ENCODE results near the gene FAM117B. TPM values are rescaled to one million over a fixed set of nuclear protein-coding genes. Genes with fewer than 3 reads are reported as not detected.

FAM117B gene
- total RNA-seq, 1 donor from 2014 or later = 28.9 TPM

DNA sequence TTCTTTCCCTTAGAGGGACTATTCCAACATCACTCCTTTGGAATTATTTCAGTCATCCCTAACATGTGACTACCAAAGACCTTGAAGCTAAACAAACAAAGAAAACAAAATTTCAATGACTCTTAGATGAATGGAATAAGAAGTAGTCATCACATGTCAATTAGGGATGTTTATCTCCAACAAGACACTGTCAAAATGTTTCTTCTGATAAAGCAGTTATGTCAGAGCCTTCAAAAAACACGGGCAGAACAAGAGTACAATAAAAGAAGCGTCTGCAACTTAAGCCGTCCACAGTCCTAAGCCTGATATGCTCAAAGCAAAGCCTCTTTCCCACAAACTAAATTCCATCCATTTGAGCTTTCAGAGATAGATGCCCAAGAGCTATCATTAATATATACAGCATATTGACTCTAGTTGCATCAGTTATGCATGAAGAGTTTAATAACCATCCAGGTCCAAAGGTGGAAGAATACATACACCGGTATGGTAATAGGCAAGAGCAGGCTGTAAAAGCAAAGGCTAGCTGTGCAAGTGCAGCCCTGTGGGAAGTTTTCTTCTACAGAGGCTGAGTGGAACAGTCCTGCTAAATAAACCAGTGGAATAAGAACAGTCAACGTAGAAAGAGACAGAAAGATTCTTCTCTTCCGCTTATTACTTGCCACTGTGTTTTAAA is 138.7 kb downstream of the FAM117B start:
- H3K27ac Mint-ChIP-seq (ENCODE audit: unreplicated experiment) = no peak overlapping the region
- H3K4me3 Mint-ChIP-seq (ENCODE audit: unreplicated experiment) = no peak overlapping the region
- DNase-seq = no peak
- no peaks in the 10 kb centered on the region for H3K4me1 Mint-ChIP-seq (ENCODE audit: low read depth, unreplicated experiment)
- H3K27me3 Mint-ChIP-seq (ENCODE audit: unreplicated experiment) = no peaks in the 10 kb centered on the region
- no peaks in the 10 kb centered on the region for H3K36me3 Mint-ChIP-seq (ENCODE audit: unreplicated experiment)
- H3K9me3 Mint-ChIP-seq (ENCODE audit: unreplicated experiment) = no peaks in the 10 kb centered on the region
- TF ChIP-seq, protein P1, sequence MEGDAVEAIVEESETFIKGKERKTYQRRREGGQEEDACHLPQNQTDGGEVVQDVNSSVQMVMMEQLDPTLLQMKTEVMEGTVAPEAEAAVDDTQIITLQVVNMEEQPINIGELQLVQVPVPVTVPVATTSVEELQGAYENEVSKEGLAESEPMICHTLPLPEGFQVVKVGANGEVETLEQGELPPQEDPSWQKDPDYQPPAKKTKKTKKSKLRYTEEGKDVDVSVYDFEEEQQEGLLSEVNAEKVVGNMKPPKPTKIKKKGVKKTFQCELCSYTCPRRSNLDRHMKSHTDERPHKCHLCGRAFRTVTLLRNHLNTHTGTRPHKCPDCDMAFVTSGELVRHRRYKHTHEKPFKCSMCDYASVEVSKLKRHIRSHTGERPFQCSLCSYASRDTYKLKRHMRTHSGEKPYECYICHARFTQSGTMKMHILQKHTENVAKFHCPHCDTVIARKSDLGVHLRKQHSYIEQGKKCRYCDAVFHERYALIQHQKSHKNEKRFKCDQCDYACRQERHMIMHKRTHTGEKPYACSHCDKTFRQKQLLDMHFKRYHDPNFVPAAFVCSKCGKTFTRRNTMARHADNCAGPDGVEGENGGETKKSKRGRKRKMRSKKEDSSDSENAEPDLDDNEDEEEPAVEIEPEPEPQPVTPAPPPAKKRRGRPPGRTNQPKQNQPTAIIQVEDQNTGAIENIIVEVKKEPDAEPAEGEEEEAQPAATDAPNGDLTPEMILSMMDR (IDR thresholded peaks at IDR 0.05; ENCODE audit: partially characterized antibody, unreplicated experiment) = no peak

DNA sequence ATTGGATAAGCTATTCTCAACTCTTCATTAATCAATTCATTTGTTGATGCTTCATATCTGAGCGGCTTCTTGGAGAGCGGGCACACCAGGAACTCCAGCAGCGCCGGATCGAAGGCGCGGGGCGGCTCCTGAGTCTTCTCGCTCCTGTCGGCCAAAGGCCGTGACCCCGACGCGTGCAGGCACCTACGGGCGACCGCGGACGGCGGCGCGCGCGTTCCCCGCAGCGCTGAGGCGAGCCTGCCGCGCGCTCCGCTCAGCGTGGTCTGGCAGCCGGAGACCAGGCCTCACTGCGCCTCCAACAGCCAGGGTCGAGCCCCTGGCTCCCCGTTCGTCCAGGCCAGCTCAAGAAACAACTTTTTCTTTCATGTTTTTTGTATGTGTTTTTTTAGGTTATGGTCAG is 139.3 kb downstream of the FAM117B start:
- H3K4me1 Mint-ChIP-seq (ENCODE audit: low read depth, unreplicated experiment) = peaks cover 1% of the 10 kb centered on the region
- no peaks in the 10 kb centered on the region for H3K9me3 Mint-ChIP-seq (ENCODE audit: unreplicated experiment)
- TF ChIP-seq, protein P1 (IDR thresholded peaks at IDR 0.05; ENCODE audit: partially characterized antibody, unreplicated experiment) = no peak
- no peaks in the 10 kb centered on the region for H3K36me3 Mint-ChIP-seq (ENCODE audit: unreplicated experiment)
- H3K27ac Mint-ChIP-seq (ENCODE audit: unreplicated experiment) = no peak overlapping the region
- DNase-seq = no peak
- no peak overlapping the region for H3K4me3 Mint-ChIP-seq (ENCODE audit: unreplicated experiment)
- no peaks in the 10 kb centered on the region for H3K27me3 Mint-ChIP-seq (ENCODE audit: unreplicated experiment)

DNA sequence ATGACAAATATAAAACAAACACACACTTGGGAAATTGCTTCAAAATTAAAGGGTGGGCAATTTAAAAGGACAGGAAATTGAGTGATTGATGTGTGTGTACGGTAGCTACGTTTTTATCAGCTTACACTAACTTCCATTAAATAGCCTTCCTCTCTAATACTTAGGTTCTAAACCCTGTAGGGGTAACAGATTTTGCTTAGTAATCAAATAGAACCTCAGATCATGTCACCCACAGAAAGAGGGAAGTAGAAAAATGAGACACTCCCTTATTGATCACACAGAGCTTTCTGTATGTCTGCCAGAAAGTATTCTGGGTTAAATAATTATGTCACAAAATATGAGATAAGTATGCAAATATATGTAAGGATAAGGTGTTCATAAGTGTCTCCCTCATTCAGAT is 143.4 kb downstream of the FAM117B start:
- no peaks in the 10 kb centered on the region for H3K27me3 Mint-ChIP-seq (ENCODE audit: unreplicated experiment)
- H3K4me1 Mint-ChIP-seq (ENCODE audit: low read depth, unreplicated experiment) = peaks cover 1% of the 10 kb centered on the region
- no peaks in the 10 kb centered on the region for H3K9me3 Mint-ChIP-seq (ENCODE audit: unreplicated experiment)
- TF ChIP-seq, protein P1 (IDR thresholded peaks at IDR 0.05; ENCODE audit: partially characterized antibody, unreplicated experiment) = no peak
- DNase-seq = no peak
- H3K4me3 Mint-ChIP-seq (ENCODE audit: unreplicated experiment) = no peak overlapping the region
- H3K36me3 Mint-ChIP-seq (ENCODE audit: unreplicated experiment) = no peaks in the 10 kb centered on the region
- H3K27ac Mint-ChIP-seq (ENCODE audit: unreplicated experiment) = no peak overlapping the region

DNA sequence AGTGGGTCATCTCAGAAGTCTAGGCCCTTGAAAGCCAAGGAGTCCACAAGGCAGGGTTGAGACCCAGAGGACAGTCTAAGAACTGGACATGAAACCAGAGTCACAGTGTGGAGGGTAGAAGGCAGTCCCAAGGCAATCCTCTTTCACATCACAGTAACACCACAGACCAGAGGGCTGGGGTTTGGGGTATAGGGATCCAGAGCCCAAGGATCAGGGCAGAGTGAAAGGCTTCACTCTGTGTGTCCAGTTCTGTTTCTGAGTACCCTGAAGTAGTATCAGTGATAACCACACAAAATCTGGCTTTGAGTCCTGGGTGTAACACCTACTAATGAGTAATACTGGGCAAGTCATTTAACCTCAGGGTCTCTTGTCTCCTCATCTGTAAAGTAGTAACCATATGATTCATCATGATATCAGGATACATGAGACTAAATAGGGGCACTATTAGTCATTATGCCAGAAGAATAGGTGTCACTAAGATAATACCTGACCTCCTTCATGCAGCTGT is 145.8 kb downstream of the FAM117B start:
- no peak for DNase-seq
- TF ChIP-seq, protein P1 (IDR thresholded peaks at IDR 0.05; ENCODE audit: partially characterized antibody, unreplicated experiment) = no peak
- no peaks in the 10 kb centered on the region for H3K27me3 Mint-ChIP-seq (ENCODE audit: unreplicated experiment)
- H3K36me3 Mint-ChIP-seq (ENCODE audit: unreplicated experiment) = no peaks in the 10 kb centered on the region
- no peaks in the 10 kb centered on the region for H3K9me3 Mint-ChIP-seq (ENCODE audit: unreplicated experiment)
- H3K4me3 Mint-ChIP-seq (ENCODE audit: unreplicated experiment) = no peak overlapping the region
- peaks cover 1% of the 10 kb centered on the region for H3K4me1 Mint-ChIP-seq (ENCODE audit: low read depth, unreplicated experiment)
- H3K27ac Mint-ChIP-seq (ENCODE audit: unreplicated experiment) = no peak overlapping the region

DNA sequence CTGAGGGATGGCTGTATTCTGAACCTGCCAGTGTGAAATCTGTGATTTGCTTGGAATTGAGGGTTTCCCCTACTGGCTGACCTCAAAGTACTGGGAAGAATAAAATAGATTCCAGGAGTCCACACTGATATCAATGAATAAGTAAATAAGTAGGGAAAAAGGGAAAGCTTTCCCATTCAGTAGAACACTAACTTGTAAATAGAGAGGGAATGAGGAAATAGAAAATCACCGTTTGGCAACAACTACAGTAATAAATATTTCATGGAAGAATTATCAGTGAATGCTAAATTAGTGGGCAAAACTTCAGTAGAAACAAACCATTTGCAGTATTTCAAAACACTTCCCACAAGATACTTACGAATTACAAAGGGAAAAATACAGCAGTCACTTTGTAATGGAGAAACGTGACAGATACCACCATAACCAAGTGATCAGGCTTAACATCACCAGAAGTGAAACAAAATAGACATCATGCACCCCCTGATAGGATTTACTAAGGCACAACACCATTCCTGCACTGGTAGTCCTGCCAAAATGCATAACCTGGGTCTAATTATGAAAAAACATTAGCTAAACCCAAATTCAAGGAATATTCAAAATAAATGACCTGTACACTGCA is 148.3 kb downstream of the FAM117B start:
- DNase-seq = no peak
- H3K27ac Mint-ChIP-seq (ENCODE audit: unreplicated experiment) = no peak overlapping the region
- no peaks in the 10 kb centered on the region for H3K9me3 Mint-ChIP-seq (ENCODE audit: unreplicated experiment)
- no peaks in the 10 kb centered on the region for H3K36me3 Mint-ChIP-seq (ENCODE audit: unreplicated experiment)
- TF ChIP-seq, protein P1 (IDR thresholded peaks at IDR 0.05; ENCODE audit: partially characterized antibody, unreplicated experiment) = no peak
- peaks cover 1% of the 10 kb centered on the region for H3K4me1 Mint-ChIP-seq (ENCODE audit: low read depth, unreplicated experiment)
- H3K27me3 Mint-ChIP-seq (ENCODE audit: unreplicated experiment) = no peaks in the 10 kb centered on the region
- no peak overlapping the region for H3K4me3 Mint-ChIP-seq (ENCODE audit: unreplicated experiment)
